Iris pigment epithelial cell (primary cell): ENCODE results near the gene OAT.

Experiments
- DNase-seq: peaks from one replicate; pipeline ENCODE4 v3.0.0-alpha.2; 2011; ENCODE audit warnings: low read depth

OAT gene

GRCh38 chr10:124402273-124402672 lies 16.4 kb downstream of the OAT start:
- no peak for DNase-seq

GRCh38 chr10:124401633-124402032 lies 17.1 kb downstream of the OAT start:
- DNase-seq = no peak

GRCh38 chr10:124394583-124394982 lies 24.1 kb downstream of the OAT start:
- no peak for DNase-seq

DNA sequence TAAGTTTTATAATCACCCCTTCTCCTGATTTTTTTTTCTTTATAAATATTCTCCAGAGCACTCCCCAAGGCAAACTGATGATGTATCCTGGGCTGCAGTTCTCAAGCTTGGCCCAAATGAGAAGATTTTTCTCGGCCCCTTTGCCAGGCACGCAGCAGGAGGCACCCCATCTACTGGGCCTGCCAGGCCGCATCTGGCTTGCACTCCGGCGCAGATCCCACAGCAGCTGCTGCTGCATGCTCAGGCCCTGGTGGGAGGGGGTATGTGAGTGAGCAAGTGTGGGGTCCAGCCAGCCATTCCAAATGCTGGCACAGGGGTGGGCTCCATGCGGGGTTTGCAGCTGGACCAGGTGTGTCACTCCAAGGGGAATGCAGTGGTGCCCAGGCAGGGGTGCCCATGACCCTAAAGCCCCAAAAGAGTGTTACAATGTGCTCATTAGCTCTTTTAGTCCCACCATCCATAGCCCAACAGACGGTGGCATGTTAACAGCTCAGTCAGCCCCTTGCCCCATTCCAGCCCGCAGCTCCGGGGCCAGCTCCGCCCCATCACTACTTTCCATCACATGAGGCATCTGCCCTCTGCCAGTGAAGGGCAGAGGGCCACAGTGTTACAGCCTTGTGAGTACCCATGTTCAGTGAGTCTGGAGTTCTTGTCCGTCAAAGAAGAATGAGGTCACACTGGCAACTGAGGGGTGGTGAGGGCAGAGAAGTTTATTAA lies 25.9 kb downstream of the OAT start:
- DNase-seq = no peak

GRCh38 chr10:124390471-124391187 lies 28.1 kb downstream of the OAT start:
- DNase-seq = no peak

GRCh38 chr10:124389613-124390361 lies 28.9 kb downstream of the OAT start:
- no peak for DNase-seq

- peak; percentile 71 for DNase-seq
Observed at GRCh38 chr10:124388823-124389612, 29.7 kb downstream of the OAT start.

DNA sequence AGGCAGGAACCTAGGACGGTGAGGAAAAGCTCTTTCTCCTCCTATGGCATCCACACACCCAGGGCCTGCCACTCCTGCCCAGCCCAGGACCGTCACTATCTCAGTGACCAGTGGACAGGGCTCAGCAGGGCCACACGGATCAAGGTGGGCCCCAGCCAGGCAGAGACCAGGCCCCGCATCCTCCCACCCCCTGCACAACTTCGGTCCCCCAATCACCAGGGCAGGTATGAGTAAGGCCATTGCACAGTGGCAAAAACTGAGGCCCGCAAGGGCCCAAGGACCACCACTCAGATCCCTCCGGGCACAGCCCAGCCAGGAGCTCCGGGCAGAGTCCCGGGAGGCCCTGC lies 30.3 kb downstream of the OAT start:
- no peak for DNase-seq

DNA sequence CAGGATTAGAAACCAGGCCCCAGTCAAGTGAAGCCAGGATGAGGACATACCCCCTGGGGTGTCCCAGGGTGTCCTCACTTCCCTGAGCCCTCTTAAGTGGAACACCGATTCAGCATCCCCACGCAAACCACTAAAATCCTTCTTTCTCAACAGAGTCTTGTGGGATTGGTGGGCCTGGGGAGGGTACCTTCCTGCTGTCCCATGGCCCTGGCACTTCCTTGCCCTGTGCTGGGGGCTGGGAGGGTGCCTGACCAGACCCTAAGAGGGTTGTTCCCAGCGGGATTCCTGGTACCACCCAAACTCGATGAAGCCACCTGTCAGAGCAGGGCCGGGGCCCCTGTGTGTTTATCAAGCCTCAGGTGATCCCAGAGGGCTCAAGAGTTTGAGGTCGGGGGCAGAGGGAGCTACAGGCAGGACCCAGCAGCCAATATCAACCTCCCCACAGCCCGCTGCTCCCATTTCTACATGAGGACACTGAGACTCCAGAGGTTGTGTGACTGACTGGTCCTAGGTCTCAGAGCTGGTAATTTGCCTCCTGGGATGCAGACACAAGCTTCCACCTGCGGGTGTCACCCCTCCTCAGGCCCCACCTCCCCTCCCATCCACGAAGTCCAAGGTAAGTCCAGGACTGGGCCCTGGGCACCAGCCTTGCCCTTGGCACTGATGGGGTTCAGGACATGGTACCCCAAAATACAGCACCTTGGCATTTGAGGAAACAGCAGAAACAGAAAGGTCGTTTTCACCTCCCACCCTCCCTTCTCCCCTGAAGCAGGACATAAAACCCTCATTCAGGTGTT lies 31.4 kb downstream of the OAT start:
- DNase-seq = no peak

DNA sequence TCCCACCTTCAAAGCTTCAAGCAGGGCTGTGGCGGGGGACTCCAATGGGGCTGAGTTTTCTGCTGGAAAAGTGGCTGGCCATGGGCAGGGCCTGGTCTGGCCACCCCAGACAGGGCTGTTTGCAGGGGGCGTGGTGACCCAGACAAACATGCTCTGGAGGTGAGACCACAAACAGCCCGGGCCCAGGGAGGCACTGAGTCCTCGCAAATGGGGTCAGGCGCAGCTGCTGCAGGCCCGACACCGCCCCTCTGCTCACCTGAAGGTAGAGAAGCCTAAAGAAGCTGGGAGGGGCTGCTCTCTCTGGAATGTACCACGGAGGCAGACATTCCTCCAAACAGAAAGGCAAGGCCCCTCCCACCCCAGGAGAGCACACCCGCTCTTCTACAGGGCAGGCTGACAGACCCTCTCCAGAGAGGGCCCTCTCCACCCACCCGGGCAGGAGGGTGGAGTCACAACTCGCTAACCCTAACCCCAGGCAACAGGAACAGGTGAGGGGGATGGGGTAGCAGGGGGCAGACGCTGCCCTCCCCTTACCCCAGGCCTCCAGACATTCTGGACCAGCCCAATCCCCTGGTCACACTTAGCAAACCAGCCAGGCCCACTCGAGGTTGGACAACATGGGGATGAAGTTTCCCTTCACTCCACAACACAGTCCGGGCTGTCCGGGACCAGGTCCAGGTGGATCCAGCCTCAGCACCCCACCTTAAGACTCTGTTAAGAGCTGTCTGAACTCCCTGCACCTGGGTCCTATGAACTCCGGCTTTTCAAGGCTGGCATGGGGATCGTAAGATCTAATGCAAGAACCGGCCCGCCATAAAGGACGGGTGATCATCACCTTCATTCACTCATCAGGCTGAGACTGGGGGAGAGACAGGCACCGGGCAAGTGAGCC lies 32.3 kb downstream of the OAT start:
- DNase-seq = no peak

GRCh38 chr10:124385627-124386185 lies 33.0 kb downstream of the OAT start:
- no peak for DNase-seq

GRCh38 chr10:124384591-124385190 lies 34.0 kb downstream of the OAT start:
- no peak for DNase-seq

- DNase-seq = no peak
Observed at GRCh38 chr10:124384172-124384571, 34.6 kb downstream of the OAT start.

GRCh38 chr10:124383496-124383895 lies 35.2 kb downstream of the OAT start:
- no peak for DNase-seq

GRCh38 chr10:124381011-124381611 lies 37.6 kb downstream of the OAT start:
- no peak for DNase-seq

GRCh38 chr10:124380256-124380995 lies 38.3 kb downstream of the OAT start:
- DNase-seq = no peak

GRCh38 chr10:124379609-124380193 lies 39.0 kb downstream of the OAT start:
- DNase-seq = no peak

- no peak for DNase-seq
Observed at GRCh38 chr10:124378881-124379471, 39.7 kb downstream of the OAT start.
